ENCODE results near the gene NEURL1.
"Not testable (repeated sequence)": the region's sequence is repeated elsewhere in the genome, so short reads cannot be mapped to it uniquely, and the experiment has no call there.

The NEURL1 gene

GRCh38 chr10:103622935-103623574 lies 129.6 kb downstream of the NEURL1 start:
- DNase-seq (ENCODE audit: low read depth), result no peak

DNA sequence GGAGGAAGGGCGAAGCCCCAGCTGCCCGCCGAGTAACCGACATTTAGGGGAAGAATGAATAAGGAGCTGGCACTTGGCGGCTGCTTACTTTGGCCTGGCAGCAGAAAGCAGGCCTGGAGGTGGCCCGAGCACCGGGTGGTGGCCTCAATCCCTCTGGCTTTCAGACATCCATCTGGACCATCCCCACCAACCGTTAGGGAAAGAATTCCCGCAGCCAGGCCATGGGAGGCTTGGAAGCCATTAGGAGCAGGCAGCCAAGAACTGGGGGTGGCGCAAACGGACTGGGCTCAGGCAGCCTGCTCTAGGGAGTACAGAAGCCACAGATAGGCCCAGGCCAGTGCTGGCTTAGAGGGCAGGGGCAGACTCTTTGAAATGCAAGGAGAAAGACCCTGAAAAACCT lies 132.7 kb downstream of the NEURL1 start:
- no peak for DNase-seq (ENCODE audit: low read depth)

DNA sequence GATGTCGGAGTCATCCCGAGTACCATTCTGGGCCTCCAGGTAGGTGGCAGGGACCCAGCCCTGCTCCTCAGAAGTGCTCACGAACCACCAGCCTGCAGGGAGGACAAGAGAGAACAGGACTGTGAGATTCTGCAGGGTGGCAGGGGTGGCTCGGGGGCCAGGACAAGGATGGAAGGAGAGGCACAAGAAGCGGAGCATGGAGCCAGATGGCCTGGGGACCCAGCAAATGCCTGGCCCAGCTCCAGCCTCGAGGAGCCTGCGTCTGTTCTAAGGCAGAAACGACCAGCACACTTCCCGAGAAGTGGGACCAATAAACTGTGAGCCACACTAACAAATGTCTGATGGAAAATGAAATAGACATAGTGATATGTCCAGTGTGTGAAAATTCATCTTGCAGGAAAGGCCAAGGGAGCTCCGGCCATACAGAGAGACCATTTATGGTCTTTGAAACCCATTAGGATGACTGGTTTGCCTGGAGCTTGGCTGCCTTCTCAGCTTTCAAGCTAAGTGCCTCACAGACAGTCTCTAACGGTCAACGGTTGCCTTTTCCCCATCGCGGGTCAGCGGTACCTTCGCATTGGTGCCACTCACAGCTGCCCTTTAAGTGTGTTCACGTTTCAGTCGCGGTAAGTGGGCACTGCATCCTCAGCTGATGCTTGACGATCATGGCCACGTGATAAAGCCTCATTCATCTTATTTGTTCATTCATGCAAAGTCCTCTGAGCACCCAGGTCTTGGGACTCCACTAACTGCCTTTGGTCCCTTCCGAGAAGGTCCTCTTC lies 133.8 kb downstream of the NEURL1 start:
- DNase-seq (ENCODE audit: low read depth), result no peak

DNA sequence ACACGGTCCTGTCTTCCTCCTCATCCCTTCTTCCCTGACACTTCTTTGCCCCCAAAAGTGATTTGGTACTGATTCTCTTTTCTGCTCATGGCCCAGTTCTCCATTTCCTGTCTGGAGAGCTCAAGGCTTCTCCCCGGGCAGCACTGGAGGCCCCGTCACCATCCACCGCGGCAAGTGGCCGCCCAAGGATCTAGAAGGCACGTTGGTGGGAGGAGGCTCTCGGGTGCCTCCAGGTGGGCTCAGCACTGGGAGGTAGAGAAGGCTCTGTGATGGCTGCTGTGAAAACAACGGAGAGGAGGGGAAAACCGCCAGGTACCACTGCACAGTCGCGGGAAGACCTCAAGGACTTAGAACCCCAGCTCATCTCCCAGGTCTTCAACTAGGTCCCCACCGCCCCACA lies 134.4 kb downstream of the NEURL1 start:
- no peak for DNase-seq (ENCODE audit: low read depth)

GRCh38 chr10:103629581-103629980 lies 136.1 kb downstream of the NEURL1 start:
- no peak for DNase-seq (ENCODE audit: low read depth)

GRCh38 chr10:103630156-103630555 lies 136.7 kb downstream of the NEURL1 start:
- no peak for DNase-seq (ENCODE audit: low read depth)

- no peak for DNase-seq (ENCODE audit: low read depth)
These were observed 138.7 kb downstream of the NEURL1 start for GRCh38 chr10:103632247-103632642.

GRCh38 chr10:103632871-103633270 lies 139.4 kb downstream of the NEURL1 start:
- DNase-seq (ENCODE audit: low read depth), result not testable (repeated sequence)

- DNase-seq (ENCODE audit: low read depth), result no peak
These were observed 140.3 kb downstream of the NEURL1 start for GRCh38 chr10:103633846-103634245.

- DNase-seq (ENCODE audit: low read depth), result no peak
These were observed 142.1 kb downstream of the NEURL1 start for GRCh38 chr10:103635580-103635979.

- no peak for DNase-seq (ENCODE audit: low read depth)
These were observed 143.0 kb downstream of the NEURL1 start for GRCh38 chr10:103636492-103636891.

DNA sequence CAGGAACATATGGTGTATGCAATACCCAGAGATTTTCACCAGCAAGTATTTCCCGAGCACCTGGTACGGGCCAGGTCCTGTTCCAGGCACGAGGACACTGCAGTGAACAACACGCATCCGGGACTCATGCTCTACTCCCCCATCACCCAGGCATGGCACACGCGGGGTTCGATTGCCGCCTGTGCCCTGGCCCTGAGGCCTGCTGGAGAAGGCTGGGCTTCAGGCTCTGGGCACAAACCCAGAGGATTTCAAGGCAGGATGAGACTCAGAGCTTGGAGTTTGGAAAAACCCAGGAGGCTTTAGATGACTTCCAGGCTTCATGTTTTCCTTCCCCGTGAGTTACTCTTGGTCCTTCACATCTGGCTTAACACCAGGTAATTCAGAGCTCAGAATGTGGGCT lies 143.5 kb downstream of the NEURL1 start:
- DNase-seq (ENCODE audit: low read depth), result no peak

DNA sequence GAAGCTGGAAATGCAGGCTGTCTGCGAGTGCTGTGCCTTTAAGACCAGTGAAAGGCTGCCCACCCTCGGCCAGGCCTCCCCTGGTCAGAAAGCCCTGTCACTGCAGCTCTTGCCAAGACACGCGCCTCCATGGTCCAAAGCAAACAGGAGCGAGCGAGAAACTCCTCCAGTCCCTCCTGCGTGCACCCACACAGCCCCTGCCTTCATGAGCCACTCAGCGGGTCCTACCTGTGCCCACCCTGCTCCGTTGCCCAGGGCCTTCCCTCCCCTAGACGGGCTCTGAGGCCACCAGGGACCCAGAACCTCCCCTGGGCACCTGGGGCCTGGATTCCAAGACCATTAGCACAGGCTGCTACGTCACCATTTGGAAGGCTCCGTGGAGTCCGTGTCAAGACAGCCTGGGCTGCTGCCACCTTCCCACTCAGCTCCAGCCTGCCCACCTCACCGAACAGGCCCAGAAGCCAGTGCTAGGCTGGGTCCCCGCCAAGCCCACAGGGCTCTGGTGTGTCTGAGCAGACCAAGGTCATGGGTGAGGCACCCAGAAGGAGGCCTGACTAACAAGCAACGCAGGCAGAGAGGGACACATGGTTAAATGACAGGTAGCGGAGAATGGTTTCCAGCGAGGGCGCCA lies 144.5 kb downstream of the NEURL1 start:
- DNase-seq (ENCODE audit: low read depth), result no peak

DNA sequence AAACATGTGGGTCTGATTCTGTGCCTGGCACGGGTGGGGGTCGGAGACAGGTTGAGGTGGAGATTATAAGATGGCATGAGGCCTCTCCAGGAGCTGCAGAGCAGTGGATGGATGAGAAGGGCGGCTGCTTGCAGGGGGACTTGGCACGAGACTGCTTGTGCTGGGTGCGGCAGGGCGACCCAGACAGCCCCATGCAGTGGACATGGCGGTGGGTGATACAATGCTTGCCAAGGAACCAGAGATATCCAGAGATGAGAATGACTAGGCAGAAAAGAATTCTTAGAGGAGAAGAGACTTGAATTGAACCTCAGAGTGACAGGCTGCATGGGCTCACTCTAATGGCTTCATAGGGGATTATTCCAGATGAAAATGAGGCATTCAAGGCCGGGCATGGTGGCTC lies 145.4 kb downstream of the NEURL1 start:
- DNase-seq (ENCODE audit: low read depth), result no peak

- no peak for DNase-seq (ENCODE audit: low read depth)
These were observed 147.1 kb downstream of the NEURL1 start for GRCh38 chr10:103640436-103641181.

- no peak for DNase-seq (ENCODE audit: low read depth)
These were observed 147.8 kb downstream of the NEURL1 start for GRCh38 chr10:103641326-103641725.

Measured in stimulated activated CD8-positive, alpha-beta memory T cell treated with anti-CD3 and anti-CD28 coated beads, Interleukin-12 subunit alpha, Interleukin-12 subunit beta, amount 100 ng/mL, for 4 hours (primary cell).